K562 (cell line): ENCODE measurements around the gene COA3. TPM values are rescaled to one million over a fixed set of nuclear protein-coding genes. Genes with fewer than 3 reads are reported as not detected.

Source experiments
- BRD9 ChIP-seq: fragments of 450-650 bp; IDR thresholded peaks from 2 replicates; pipeline ENCODE4 v1.6.1; 2018; ENCODE audit warnings: low read depth; ENCODE audit not compliant: partially characterized antibody
- CBFA2T3 ChIP-seq: fragments of 450-650 bp; IDR thresholded peaks from 2 replicates; pipeline ENCODE4 v1.6.1; 2017
- DDX20 ChIP-seq: fragments of 450-650 bp; IDR thresholded peaks from 2 replicates; pipeline ENCODE4 v1.6.1; 2016; ENCODE audit warnings: missing genetic modification characterization, low read depth, mild to moderate bottlenecking, missing compliant biosample characterization, moderate library complexity
- FOXA1 ChIP-seq: fragments of 450-650 bp; IDR thresholded peaks from 2 replicates; pipeline ENCODE4 v1.6.1; 2016; ENCODE audit warnings: mild to moderate bottlenecking, borderline replicate concordance
- HOMEZ ChIP-seq: fragments of 250-450 bp; sonication (Bioruptor Pico); IDR thresholded peaks from 2 replicates; pipeline ENCODE4 v1.4.0; 2020; ENCODE audit warnings: mild to moderate bottlenecking, moderate library complexity
- KAT8 ChIP-seq: fragments of 450-650 bp; IDR thresholded peaks from 2 replicates; pipeline ENCODE4 v1.6.1; 2016; ENCODE audit warnings: low read depth, mild to moderate bottlenecking
- MYNN ChIP-seq, 2 experiments: sonication (generic); formaldehyde crosslinking in 1 of 2; IDR thresholded peaks; 2 replicates each; pipeline versions ENCODE4 v1.5.0 to v1.6.1; 2016 to 2020; ENCODE audit warnings: antibody characterized with exemption in 1 of 2, missing genetic modification reagents in 1 of 2
- NCOA6 ChIP-seq: fragments of 450-650 bp; IDR thresholded peaks from 2 replicates; pipeline ENCODE4 v1.6.1; 2017; ENCODE audit warnings: mild to moderate bottlenecking
- NFATC3 ChIP-seq: fragments of 450-650 bp; IDR thresholded peaks from 2 replicates; pipeline ENCODE4 v1.6.1; 2017; ENCODE audit warnings: mild to moderate bottlenecking
- NR3C1 ChIP-seq: sonication (generic); formaldehyde crosslinking; IDR thresholded peaks from 2 replicates; pipeline ENCODE4 v1.8.1; 2022; ENCODE audit warnings: missing genetic modification reagents
- PRPF4 ChIP-seq: fragments of 200-400 bp; formaldehyde crosslinking; IDR thresholded peaks from one replicate; pipeline ENCODE4 v1.6.1; 2017; ENCODE audit warnings: low read length, low read depth, mild to moderate bottlenecking; ENCODE audit not compliant: insufficient read depth, poor library complexity, severe bottlenecking
- RAD21 ChIP-seq, 2 experiments: fragments of 250-450 bp in 1 of 2; fragments of 450-650 bp in 1 of 2; sonication (Bioruptor Pico) in 1 of 2; formaldehyde crosslinking in 1 of 2; IDR thresholded peaks in 1 of 2; conservative IDR thresholded peaks in 1 of 2; 2 replicates each; pipeline versions ENCODE4 v1.4.0 to v1.8.0; 2020 to 2022; ENCODE audit warnings: mild to moderate bottlenecking in 2 of 2, moderate library complexity in 1 of 2
- SMAD3 ChIP-seq: fragments of 450-650 bp; formaldehyde crosslinking; conservative IDR thresholded peaks from 2 replicates; pipeline ENCODE4 v1.4.0; 2020; ENCODE audit warnings: mild to moderate bottlenecking
- TGIF2 ChIP-seq: sonication (generic); formaldehyde crosslinking; IDR thresholded peaks from 2 replicates; pipeline ENCODE4 v1.8.1; 2022; ENCODE audit warnings: mild to moderate bottlenecking, missing genetic modification reagents, moderate library complexity
- XRCC3 ChIP-seq: fragments of 450-650 bp; IDR thresholded peaks from 2 replicates; pipeline ENCODE4 v1.6.1; 2017; ENCODE audit warnings: mild to moderate bottlenecking, moderate library complexity
- ZBED1 ChIP-seq: IDR thresholded peaks from 2 replicates; pipeline ENCODE4 v1.6.1; 2014
- ZBTB26 ChIP-seq: fragments of 450-650 bp; formaldehyde crosslinking; IDR thresholded peaks from 2 replicates; pipeline ENCODE4 v1.4.0; 2022; ENCODE audit warnings: missing genetic modification characterization
- ZFP30 ChIP-seq: fragments of 250-450 bp; sonication (Bioruptor Pico); IDR thresholded peaks from 2 replicates; pipeline ENCODE4 v1.8.0; 2022; ENCODE audit warnings: moderate library complexity, mild to moderate bottlenecking, inconsistent platforms, borderline replicate concordance
- ZFPM2 ChIP-seq: fragments of 250-450 bp; sonication (Bioruptor Pico); IDR thresholded peaks from 2 replicates; pipeline ENCODE4 v1.5.1; 2022; ENCODE audit warnings: mild to moderate bottlenecking
- ZNF12 ChIP-seq: sonication (generic); formaldehyde crosslinking; IDR thresholded peaks from 2 replicates; pipeline ENCODE4 v1.4.0; 2020; ENCODE audit warnings: mild to moderate bottlenecking, missing genetic modification reagents
- ZNF232 ChIP-seq: sonication (generic); formaldehyde crosslinking; IDR thresholded peaks from 2 replicates; pipeline ENCODE4 v1.8.0; 2022; ENCODE audit warnings: mild to moderate bottlenecking, missing genetic modification reagents
- ZNF311 ChIP-seq: fragments of 250-450 bp; sonication (Bioruptor Pico); IDR thresholded peaks from 2 replicates; pipeline ENCODE4 v1.4.0; 2020; ENCODE audit warnings: mild to moderate bottlenecking, moderate library complexity
- polyA plus RNA-seq, 8 experiments: library from polyadenylated mRNA; depleted of rRNA in 4 of 8; stranded (reverse) in 5 of 8; unstranded in 3 of 8; fragments of >200 nt; fragmentation: Nextera tagmentation in 2 of 8; fragmentation: Illumina TruSeq in 1 of 8; extraction: Ambion mirVana in 2 of 8; extraction: Trizol in 1 of 8; gene quantifications; 2 replicates each; pipeline versions ENCODE4 v1.2.1 to v1.2.3, GENCODE V29; 2011 to 2014; ENCODE audit warnings: inconsistent platforms in 1 of 8, missing spikeins in 1 of 8
- total RNA-seq, 7 experiments: library from RNA; depleted of rRNA in 6 of 7; stranded (reverse); fragments of >200 nt in 6 of 7; fragmentation: Illumina TruSeq in 2 of 7; extraction: Trizol in 2 of 7; gene quantifications; 2 replicates each; pipeline versions ENCODE4 v1.2.1 to v1.2.3, GENCODE V29; 2011 to 2021; ENCODE audit warnings: low replicate concordance in 1 of 7
- TF ChIP-seq, protein P1 (sequence below): sonication (generic); formaldehyde crosslinking; IDR thresholded peaks from 2 replicates; pipeline ENCODE4 v1.8.0; 2023; ENCODE audit warnings: mild to moderate bottlenecking, missing genetic modification reagents
- TF ChIP-seq, protein P2 (sequence below): sonication (generic); formaldehyde crosslinking; IDR thresholded peaks from 2 replicates; pipeline ENCODE4 v1.8.0; 2022; ENCODE audit warnings: mild to moderate bottlenecking, missing genetic modification reagents

The COA3 gene
- total and polyA plus RNA-seq, 9 of the 15 experiments (the other 6 are each of a cell fraction or from before 2014, with no cell fraction given), result 49.6 to 153 (median 61.4) TPM

GRCh38 chr17:42775534-42776098 lies 22.9 kb downstream of the COA3 start (continued):
- TF ChIP-seq, protein P1, sequence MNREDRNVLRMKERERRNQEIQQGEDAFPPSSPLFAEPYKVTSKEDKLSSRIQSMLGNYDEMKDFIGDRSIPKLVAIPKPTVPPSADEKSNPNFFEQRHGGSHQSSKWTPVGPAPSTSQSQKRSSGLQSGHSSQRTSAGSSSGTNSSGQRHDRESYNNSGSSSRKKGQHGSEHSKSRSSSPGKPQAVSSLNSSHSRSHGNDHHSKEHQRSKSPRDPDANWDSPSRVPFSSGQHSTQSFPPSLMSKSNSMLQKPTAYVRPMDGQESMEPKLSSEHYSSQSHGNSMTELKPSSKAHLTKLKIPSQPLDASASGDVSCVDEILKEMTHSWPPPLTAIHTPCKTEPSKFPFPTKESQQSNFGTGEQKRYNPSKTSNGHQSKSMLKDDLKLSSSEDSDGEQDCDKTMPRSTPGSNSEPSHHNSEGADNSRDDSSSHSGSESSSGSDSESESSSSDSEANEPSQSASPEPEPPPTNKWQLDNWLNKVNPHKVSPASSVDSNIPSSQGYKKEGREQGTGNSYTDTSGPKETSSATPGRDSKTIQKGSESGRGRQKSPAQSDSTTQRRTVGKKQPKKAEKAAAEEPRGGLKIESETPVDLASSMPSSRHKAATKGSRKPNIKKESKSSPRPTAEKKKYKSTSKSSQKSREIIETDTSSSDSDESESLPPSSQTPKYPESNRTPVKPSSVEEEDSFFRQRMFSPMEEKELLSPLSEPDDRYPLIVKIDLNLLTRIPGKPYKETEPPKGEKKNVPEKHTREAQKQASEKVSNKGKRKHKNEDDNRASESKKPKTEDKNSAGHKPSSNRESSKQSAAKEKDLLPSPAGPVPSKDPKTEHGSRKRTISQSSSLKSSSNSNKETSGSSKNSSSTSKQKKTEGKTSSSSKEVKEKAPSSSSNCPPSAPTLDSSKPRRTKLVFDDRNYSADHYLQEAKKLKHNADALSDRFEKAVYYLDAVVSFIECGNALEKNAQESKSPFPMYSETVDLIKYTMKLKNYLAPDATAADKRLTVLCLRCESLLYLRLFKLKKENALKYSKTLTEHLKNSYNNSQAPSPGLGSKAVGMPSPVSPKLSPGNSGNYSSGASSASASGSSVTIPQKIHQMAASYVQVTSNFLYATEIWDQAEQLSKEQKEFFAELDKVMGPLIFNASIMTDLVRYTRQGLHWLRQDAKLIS (CRISPR knock-in tag), result no peak
- TF ChIP-seq TGIF2 (no peak), XRCC3 (no peak), RAD21 (CRISPR knock-in tag; conservative IDR thresholded peaks at IDR 0.05 in 1 of 2, IDR thresholded peaks at IDR 0.05 in 1 of 2) (peak in 1 of 2 experiments; percentile 37; a peak in 2 of 4 replicates), HOMEZ (no peak), ZNF232 (CRISPR knock-in tag) (no peak), MYNN (IDR thresholded peaks at IDR 0.05) (no peak), MYNN (CRISPR knock-in tag; IDR thresholded peaks at IDR 0.05) (no peak), ZNF12 (no peak), PRPF4 (no peak), NFATC3 (no peak), ZNF311 (CRISPR knock-in tag) (no peak), KAT8 (no peak), DDX20 (no peak), FOXA1 (no peak), ZBED1 (no peak), BRD9 (no peak), NCOA6 (no peak), CBFA2T3 (peak; percentile 85), ZFPM2 (CRISPR knock-in tag) (no peak), ZBTB26 (CRISPR knock-in tag) (no peak), ZFP30 (CRISPR knock-in tag) (no peak), SMAD3 (CRISPR knock-in tag) (no peak), NR3C1 (no peak)
- TF ChIP-seq, protein P2, sequence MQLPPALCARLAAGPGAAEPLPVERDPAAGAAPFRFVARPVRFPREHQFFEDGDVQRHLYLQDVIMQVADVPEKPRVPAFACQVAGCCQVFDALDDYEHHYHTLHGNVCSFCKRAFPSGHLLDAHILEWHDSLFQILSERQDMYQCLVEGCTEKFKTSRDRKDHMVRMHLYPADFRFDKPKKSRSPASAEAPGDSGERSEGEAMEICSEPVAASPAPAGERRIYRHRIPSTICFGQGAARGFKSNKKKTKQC (CRISPR knock-in tag), result no peak
